Breast epithelium (tissue), 3 donors: Measurements from ENCODE around the gene UFD1.

ENCODE experiments used
- POLR2A ChIP-seq: fragments of 450-650 bp; IDR thresholded peaks from one replicate; pipeline ENCODE4 v1.6.1; 2016; ENCODE audit warnings: antibody characterized with exemption, mild to moderate bottlenecking, moderate library complexity
- TF ChIP-seq, protein P1 (sequence below), 3 donors: fragments of 450-650 bp; IDR thresholded peaks; one replicate each; pipeline ENCODE4 v1.5.1; 2016 to 2017; ENCODE audit warnings: antibody characterized with exemption in 3 of 3, mild to moderate bottlenecking in 3 of 3, moderate library complexity in 3 of 3

DNA sequence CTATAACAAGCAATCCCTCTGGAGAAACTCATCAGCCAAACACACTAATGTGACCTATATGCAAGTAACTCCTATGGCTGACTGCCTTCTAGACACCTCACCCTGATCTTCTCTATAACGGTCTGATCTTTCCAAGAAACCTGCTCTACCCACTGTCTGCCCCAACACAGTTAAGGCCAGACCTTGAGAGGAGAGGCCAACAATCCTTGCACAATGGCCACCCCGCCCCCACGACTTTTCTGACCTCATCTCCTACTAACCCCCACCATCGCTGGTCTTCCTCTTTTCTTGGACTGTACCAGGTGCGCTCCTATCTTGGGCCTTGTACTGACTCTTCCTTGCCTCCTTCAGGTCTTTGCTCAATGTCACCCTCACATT is 59.9 kb downstream of the UFD1 start:
- TF ChIP-seq, protein P1, sequence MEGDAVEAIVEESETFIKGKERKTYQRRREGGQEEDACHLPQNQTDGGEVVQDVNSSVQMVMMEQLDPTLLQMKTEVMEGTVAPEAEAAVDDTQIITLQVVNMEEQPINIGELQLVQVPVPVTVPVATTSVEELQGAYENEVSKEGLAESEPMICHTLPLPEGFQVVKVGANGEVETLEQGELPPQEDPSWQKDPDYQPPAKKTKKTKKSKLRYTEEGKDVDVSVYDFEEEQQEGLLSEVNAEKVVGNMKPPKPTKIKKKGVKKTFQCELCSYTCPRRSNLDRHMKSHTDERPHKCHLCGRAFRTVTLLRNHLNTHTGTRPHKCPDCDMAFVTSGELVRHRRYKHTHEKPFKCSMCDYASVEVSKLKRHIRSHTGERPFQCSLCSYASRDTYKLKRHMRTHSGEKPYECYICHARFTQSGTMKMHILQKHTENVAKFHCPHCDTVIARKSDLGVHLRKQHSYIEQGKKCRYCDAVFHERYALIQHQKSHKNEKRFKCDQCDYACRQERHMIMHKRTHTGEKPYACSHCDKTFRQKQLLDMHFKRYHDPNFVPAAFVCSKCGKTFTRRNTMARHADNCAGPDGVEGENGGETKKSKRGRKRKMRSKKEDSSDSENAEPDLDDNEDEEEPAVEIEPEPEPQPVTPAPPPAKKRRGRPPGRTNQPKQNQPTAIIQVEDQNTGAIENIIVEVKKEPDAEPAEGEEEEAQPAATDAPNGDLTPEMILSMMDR (IDR thresholded peaks at IDR 0.05) = no peak
- no peak for TF ChIP-seq POLR2A
